ENCODE measurements around the gene NOL6. TPM values are rescaled to one million over a fixed set of nuclear protein-coding genes. Genes with fewer than 3 reads are reported as not detected.
"Not testable (repeated sequence)": the region's sequence is repeated elsewhere in the genome, so short reads cannot be mapped to it uniquely, and the experiment has no call there.

The NOL6 gene
- total and polyA plus RNA-seq, 9 of the 15 experiments (the other 6 are each of a cell fraction or from before 2014, with no cell fraction given) = 7.7 to 58.9 (median 27.0) TPM

- DNase-seq (ENCODE audit: extremely low read depth in 1 of 4, low spot score in 3 of 4); CTCF ChIA-PET (ENCODE audit: low intra/inter-chr PET ratio); H3K27me3 ChIP-seq (ENCODE audit: control insufficient read depth in 2 of 2, insufficient read depth in 2 of 2, low read length in 2 of 2); H4K20me1 ChIP-seq (replicated peaks; ENCODE audit: control insufficient read depth, insufficient read depth, low read length); H3K36me3 ChIP-seq (ENCODE audit: control insufficient read depth, insufficient read depth, low read length); H3K4me2 ChIP-seq (ENCODE audit: insufficient read depth, low read length); in situ Hi-C loops (cut with MboI); H2AFZ ChIP-seq (ENCODE audit: low read depth, low read length); BruUV-seq (replicated peaks); H3K9me3 ChIP-seq (replicated peaks; ENCODE audit: control insufficient read depth, insufficient read depth, low read depth, low read length); H3K9me1 ChIP-seq (ENCODE audit: control insufficient read depth, insufficient read depth, low read length); ATAC-seq; H3K27ac ChIP-seq (ENCODE audit: extremely low read depth, low read depth, low read length); H3K79me2 ChIP-seq (ENCODE audit: control insufficient read depth, insufficient read depth, low read length); H3K4me3 ChIP-seq; POLR2A ChIA-PET; H3K9ac ChIP-seq (ENCODE audit: insufficient read depth in 1 of 2, low read depth in 2 of 2, low read length in 2 of 2): not testable (repeated sequence)
- peaks cover 10 to 13% of the 10 kb centered on the region in 2 experiments for H3K4me1 ChIP-seq (replicated peaks in 1 of 2; ENCODE audit: control insufficient read depth in 2 of 2, insufficient read depth in 2 of 2, low read length in 2 of 2)
- FAIRE-seq = peak; percentile 72
- 0 out of 2 replicates have a peak, but pooled peaks have one; percentile 2 for TF ChIP-seq TFE3 (CRISPR knock-in tag; IDR thresholded peaks at IDR 0.05)
- 60% methylated on average over 3 of the region's 5 CpGs for WGBS (ENCODE audit: insufficient coverage, low coverage, missing lambda C conversion rate)
- intact Hi-C loops (cut with micrococcal nuclease) = loop anchor here (5.0 to 10.0 kb wide), 2 partner anchors 37 to 170 kb away; no protein-coding TSS in a partner anchor
Observed at GRCh38 chr9:33454661-33455026, 19.1 kb downstream of the NOL6 start.

DNA sequence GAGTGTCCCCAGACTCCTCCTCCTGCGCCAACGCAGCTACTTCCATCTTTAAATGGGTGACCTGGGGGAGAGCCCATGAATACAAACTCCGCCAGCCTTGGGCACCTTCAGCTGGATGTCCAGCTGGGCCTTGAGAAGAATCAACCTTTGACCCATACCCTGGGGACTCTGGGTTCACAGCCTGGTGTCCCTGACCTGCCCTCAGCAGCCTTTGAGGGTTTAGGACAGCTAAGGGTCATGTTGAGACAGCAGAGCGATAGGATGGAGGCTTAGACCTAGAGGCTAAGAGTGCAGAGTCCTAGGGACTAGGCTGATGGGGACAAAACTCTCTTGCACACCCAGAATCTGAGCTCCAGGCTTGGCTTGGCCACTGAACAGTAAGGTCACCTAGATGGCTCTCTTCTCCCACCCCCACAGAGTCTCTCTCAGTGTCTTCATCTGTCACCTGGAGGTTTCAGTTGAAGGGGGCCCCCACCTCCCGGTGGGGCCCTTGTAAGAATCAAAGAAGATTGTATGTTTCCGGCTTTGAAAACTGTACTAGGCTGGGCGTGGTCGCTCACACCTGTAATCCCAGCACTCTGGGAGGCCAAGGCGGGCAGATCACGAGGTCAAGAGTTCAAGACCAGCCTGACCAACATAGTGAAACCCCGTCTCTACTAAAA is 19.6 kb downstream of the NOL6 start:
- peaks cover 10 to 13% of the 10 kb centered on the region in 2 experiments for H3K4me1 ChIP-seq (replicated peaks in 1 of 2; ENCODE audit: control insufficient read depth in 2 of 2, insufficient read depth in 2 of 2, low read length in 2 of 2)
- in situ Hi-C loops (cut with MboI) = no loop called here
- TF ChIP-seq ZFPM2 (CRISPR knock-in tag; IDR thresholded peaks at IDR 0.05) (no peak), ZNF740 (CRISPR knock-in tag; IDR thresholded peaks at IDR 0.05) (no peak), ZNF740 (tag; IDR thresholded peaks at IDR 0.05) (no peak), ZNF449 (CRISPR knock-in tag; IDR thresholded peaks at IDR 0.05) (no peak), BCL6 (CRISPR knock-in tag; IDR thresholded peaks at IDR 0.05) (no peak), ZBTB17 (CRISPR knock-in tag; IDR thresholded peaks at IDR 0.05) (no peak), SNIP1 (IDR thresholded peaks at IDR 0.05; ENCODE audit: low read depth) (no peak), GATAD2B (IDR thresholded peaks at IDR 0.05; ENCODE audit: borderline replicate concordance) (no peak)
- TF ChIP-seq, protein P1, sequence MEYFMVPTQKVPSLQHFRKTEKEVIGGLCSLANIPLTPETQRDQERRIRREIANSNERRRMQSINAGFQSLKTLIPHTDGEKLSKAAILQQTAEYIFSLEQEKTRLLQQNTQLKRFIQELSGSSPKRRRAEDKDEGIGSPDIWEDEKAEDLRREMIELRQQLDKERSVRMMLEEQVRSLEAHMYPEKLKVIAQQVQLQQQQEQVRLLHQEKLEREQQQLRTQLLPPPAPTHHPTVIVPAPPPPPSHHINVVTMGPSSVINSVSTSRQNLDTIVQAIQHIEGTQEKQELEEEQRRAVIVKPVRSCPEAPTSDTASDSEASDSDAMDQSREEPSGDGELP (CRISPR knock-in tag; IDR thresholded peaks at IDR 0.05; ENCODE audit: borderline replicate concordance) = no peak

More for the DNA sequence above, 19.6 kb downstream of the NOL6 start:
- H3K27me3 ChIP-seq (ENCODE audit: control insufficient read depth in 2 of 2, insufficient read depth in 2 of 2, low read length in 2 of 2) = no peaks in the 10 kb centered on the region
- intact Hi-C loops (cut with micrococcal nuclease) = loop anchor here (5.0 to 10.0 kb wide), 2 partner anchors 37 to 169 kb away; no protein-coding TSS in a partner anchor
- H3K9me1 ChIP-seq (ENCODE audit: control insufficient read depth, insufficient read depth, low read length) = no peaks in the 10 kb centered on the region
- ATAC-seq (no peak), DNase-seq (ENCODE audit: extremely low read depth in 1 of 4, low spot score in 3 of 4) (no peak), FAIRE-seq (no peak)
- H3K4me3 ChIP-seq = no peak overlapping the region
- no peak overlapping the region; the same call in 2 of the 3 replicates for H3K27ac ChIP-seq (ENCODE audit: extremely low read depth, low read depth, low read length)
- 67% methylated on average over 7 of the region's 11 CpGs for WGBS (ENCODE audit: insufficient coverage, low coverage, missing lambda C conversion rate)
- POLR2A ChIA-PET = interaction anchor here (0.8 to 1.1 kb wide), 2 partner anchors 9 to 17 kb away, joined by 3 read pairs; no protein-coding TSS in a partner anchor
- BruUV-seq (replicated peaks) = no TSS peak
- no peak overlapping the region for H2AFZ ChIP-seq (ENCODE audit: low read depth, low read length)
- no peaks in the 10 kb centered on the region for H4K20me1 ChIP-seq (replicated peaks; ENCODE audit: control insufficient read depth, insufficient read depth, low read length)
- H3K4me2 ChIP-seq (ENCODE audit: insufficient read depth, low read length) = no peak overlapping the region
- no peaks in the 10 kb centered on the region for H3K79me2 ChIP-seq (ENCODE audit: control insufficient read depth, insufficient read depth, low read length)
- H3K9me3 ChIP-seq (replicated peaks; ENCODE audit: control insufficient read depth, insufficient read depth, low read depth, low read length) = no peaks in the 10 kb centered on the region
- CTCF ChIA-PET (ENCODE audit: low intra/inter-chr PET ratio) = interaction anchor here (0.6 kb wide), 1 partner anchor 578 kb away, joined by 3 read pairs; no protein-coding TSS in a partner anchor
- H3K36me3 ChIP-seq (ENCODE audit: control insufficient read depth, insufficient read depth, low read length) = no peaks in the 10 kb centered on the region
- H3K9ac ChIP-seq (ENCODE audit: insufficient read depth in 1 of 2, low read depth in 2 of 2, low read length in 2 of 2) = no peak overlapping the region
